HG03097 (cell line): ENCODE data around the gene VCP.
"Not testable (repeated sequence)": the region's sequence is repeated elsewhere in the genome, so short reads cannot be mapped to it uniquely, and the experiment has no call there.

Source experiments
- ATAC-seq: cut with Tn5 transposase; IDR thresholded peaks from one replicate; pipeline ENCODE4 v1.9.1; 2021; ENCODE audit not compliant: unreplicated experiment, low FRiP score

VCP gene

DNA sequence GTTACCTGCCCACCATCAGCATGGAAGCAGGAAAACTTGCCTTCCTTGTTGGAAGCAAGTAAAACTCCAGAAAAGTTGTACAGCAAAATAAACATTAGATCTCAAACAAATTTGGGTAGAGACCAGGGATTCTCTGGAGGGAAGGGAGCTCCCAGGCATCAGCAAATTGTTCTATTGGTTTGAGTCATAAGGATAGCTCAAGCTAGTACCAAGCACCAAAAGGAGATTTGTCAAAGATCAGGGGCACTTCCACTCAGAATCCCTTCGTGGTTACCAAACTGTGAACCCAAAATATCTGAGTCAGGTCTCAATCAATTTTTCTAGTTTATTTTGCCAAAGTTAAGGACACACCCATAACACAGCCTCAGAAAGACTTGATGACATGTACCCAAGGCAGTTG is 45.1 kb downstream of the VCP start:
- no peak for ATAC-seq

- ATAC-seq, result no peak
These were observed 45.8 kb downstream of the VCP start for GRCh38 chr9:35026671-35027070.

GRCh38 chr9:35023443-35023842 is 49.0 kb downstream of the VCP start:
- not testable (repeated sequence) for ATAC-seq

GRCh38 chr9:35014517-35014916 is 57.9 kb downstream of the VCP start:
- no peak for ATAC-seq

DNA sequence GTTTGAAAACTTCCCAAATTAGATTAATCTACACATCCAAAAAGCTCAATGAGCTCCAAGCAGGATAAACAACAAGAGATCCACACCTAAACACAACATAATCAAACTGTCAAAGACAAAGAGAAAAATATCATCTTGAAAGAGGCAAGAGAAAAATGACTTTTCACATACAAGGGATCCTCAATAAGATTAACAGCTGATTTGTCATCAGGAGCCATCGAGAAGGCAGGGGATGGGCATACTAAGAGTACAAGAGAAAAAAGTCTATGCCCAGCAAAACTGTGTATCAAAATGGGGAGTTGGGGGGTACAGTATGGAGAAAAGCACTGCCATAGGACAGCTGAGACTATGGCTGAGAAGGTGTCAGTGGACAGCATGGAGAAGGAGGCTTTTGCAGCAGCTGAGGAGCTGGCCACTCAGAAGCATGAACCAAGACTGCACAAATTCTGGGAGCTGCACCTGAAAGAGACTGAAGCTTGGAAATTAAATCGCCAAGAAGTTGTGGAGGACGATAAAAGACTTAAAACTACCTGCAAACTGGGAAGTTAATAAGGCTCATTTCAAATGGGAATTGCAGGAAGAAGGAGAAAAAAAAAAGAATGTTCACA is 62.0 kb downstream of the VCP start:
- ATAC-seq, result no peak
